Endothelial cell of umbilical vein (primary cell): ENCODE results near the gene ZG16B. TPM values are rescaled to one million over a fixed set of nuclear protein-coding genes. Genes with fewer than 3 reads are reported as not detected.

Source experiments
- BruUV-seq: library from RNA; stranded (reverse); fragments of 400-500 nt; replicated peaks from 2 replicates; lab custom pipeline; 2021; lab: Mats Ljungman, UMichigan
- CTCF ChIA-PET: fragments of 300-600, 350-600 bp; sonication (Branson Sonifier 250); formaldehyde crosslinking; loops from one replicate; lab custom pipeline; 2021; ENCODE audit warnings: antibody characterized with exemption, inconsistent platforms; lab: Charles Lee
- POLR2A ChIA-PET: fragments of 300-600, 350-600 bp; sonication (Branson Sonifier 250); formaldehyde crosslinking; loops from one replicate; lab custom pipeline; 2021; ENCODE audit warnings: antibody characterized with exemption, inconsistent platforms; lab: Charles Lee
- DNase-seq: peaks from one replicate; pipeline ENCODE4 v3.0.0-alpha.2; 2011; ENCODE audit warnings: low read depth, low spot score
- FAIRE-seq: peaks from 2 replicates; lab custom pipeline; 2011; peaks lifted over from hg19 to GRCh38; lab: Jason Lieb, UNC
- H2AFZ ChIP-seq: 2 replicates; pipeline ENCODE4 v1.6.0; 2012; ENCODE audit warnings: low read depth, low read length, control low read depth, inconsistent platforms
- H3K27ac ChIP-seq: 2 replicates; pipeline ENCODE4 v1.5.1; 2011; ENCODE audit warnings: low read depth, mild to moderate bottlenecking, control low read depth, low read length, moderate library complexity; ENCODE audit not compliant: insufficient read depth
- H3K27me3 ChIP-seq, 2 experiments: 2 replicates each; pipeline versions ENCODE4 v1.6.0 to v1.6.1; 2011; ENCODE audit warnings: low read length in 2 of 2, mixed read lengths in 1 of 2; ENCODE audit not compliant: control insufficient read depth in 2 of 2, insufficient read depth in 2 of 2
- H3K36me3 ChIP-seq, 2 experiments: 2 replicates in 1 of 2; 3 replicates in 1 of 2; pipeline ENCODE4 v1.5.1; 2011; ENCODE audit warnings: low read length in 2 of 2, mild to moderate bottlenecking in 1 of 2, moderate library complexity in 1 of 2; ENCODE audit not compliant: control insufficient read depth in 2 of 2, insufficient read depth in 2 of 2; ENCODE audit errors: extremely low read depth in 1 of 2
- H3K4me1 ChIP-seq: 3 replicates; pipeline ENCODE4 v1.5.1; 2011; ENCODE audit warnings: mild to moderate bottlenecking, low read length; ENCODE audit not compliant: control insufficient read depth, insufficient read depth; ENCODE audit errors: extremely low read depth
- H3K4me2 ChIP-seq: 2 replicates; pipeline ENCODE4 v1.6.1; 2011; ENCODE audit warnings: low read length, control low read depth, mixed read lengths; ENCODE audit not compliant: insufficient read depth
- H3K4me3 ChIP-seq, 3 experiments: fragments of 200-600 bp in 1 of 3; sonication (generic), shearing (Covaris generic) in 1 of 3; replicated peaks in 1 of 3; 2 replicates each; pipeline ENCODE4 v1.5.1; 2011 to 2016; ENCODE audit warnings: control low read depth in 3 of 3, low read length in 3 of 3, mild to moderate bottlenecking in 2 of 3, inconsistent platforms in 1 of 3, low read depth in 1 of 3, moderate library complexity in 1 of 3; ENCODE audit not compliant: insufficient read depth in 1 of 3
- H3K79me2 ChIP-seq: 2 replicates; pipeline ENCODE4 v1.6.0; 2012; ENCODE audit warnings: low read length, inconsistent platforms; ENCODE audit not compliant: control insufficient read depth, insufficient read depth
- H3K9ac ChIP-seq: replicated peaks from 2 replicates; pipeline ENCODE3; 2011; ENCODE audit warnings: low read length, control low read depth; ENCODE audit not compliant: insufficient read depth; ENCODE audit errors: extremely low read depth
- H3K9me1 ChIP-seq: replicated peaks from 3 replicates; pipeline ENCODE4 v1.6.0; 2011; ENCODE audit warnings: mild to moderate bottlenecking, low read length; ENCODE audit not compliant: control insufficient read depth, insufficient read depth; ENCODE audit errors: extremely low read depth
- H3K9me3 ChIP-seq: replicated peaks from 2 replicates; pipeline ENCODE4 v1.5.1; 2012; ENCODE audit warnings: low read length, inconsistent platforms; ENCODE audit not compliant: control insufficient read depth, insufficient read depth
- H4K20me1 ChIP-seq: replicated peaks from 2 replicates; pipeline ENCODE3; 2011; ENCODE audit warnings: mild to moderate bottlenecking, low read length; ENCODE audit not compliant: control insufficient read depth, insufficient read depth; ENCODE audit errors: extremely low read depth
- FOS ChIP-seq: IDR thresholded peaks from 2 replicates; pipeline ENCODE4 v1.6.1; 2011; ENCODE audit warnings: mild to moderate bottlenecking, low read length, moderate library complexity, borderline replicate concordance; ENCODE audit not compliant: insufficient read depth
- GATA2 ChIP-seq: IDR thresholded peaks from 2 replicates; pipeline ENCODE4 v1.7.0; 2011; ENCODE audit warnings: low read depth, mild to moderate bottlenecking, moderate library complexity, mixed read lengths, low read length; ENCODE audit not compliant: insufficient read length, insufficient read depth
- JUN ChIP-seq: IDR thresholded peaks from 2 replicates; pipeline ENCODE4 v1.6.1; 2011; ENCODE audit warnings: borderline replicate concordance, low read depth; ENCODE audit not compliant: insufficient read length, insufficient read depth
- MYC ChIP-seq: IDR thresholded peaks from one replicate; pipeline ENCODE4 v1.6.1; 2011; ENCODE audit warnings: mild to moderate bottlenecking, low read depth, low read length
- POLR2A ChIP-seq: IDR thresholded peaks from 2 replicates; pipeline ENCODE4 v1.6.1; 2012; ENCODE audit warnings: low read depth, mild to moderate bottlenecking, control low read depth, low read length
- dilution Hi-C: fragments of 300-500 bp; cut with MboI; formaldehyde crosslinking; loops from one replicate; pipeline ENCODE4 v1.15.0; 2019; ENCODE audit warnings: low sequenced_read_pairs; ENCODE audit not compliant: extremely low pct_ligation_motif_present
- intact Hi-C: fragments of 100-400 bp; cut with micrococcal nuclease; formaldehyde crosslinking; loops from one replicate; pipeline ENCODE4 v1.10.0; 2022
- polyA plus RNA-seq, 4 experiments: library from polyadenylated mRNA; depleted of rRNA in 3 of 4; stranded (reverse) in 3 of 4; unstranded in 1 of 4; fragments of >200 nt; gene quantifications; 2 replicates each; pipeline versions ENCODE4 v1.2.1 to v1.2.3, GENCODE V29; 2011 to 2012; ENCODE audit warnings: missing spikeins in 1 of 4
- total RNA-seq: library from RNA; stranded (reverse); gene quantifications from 2 replicates; pipeline ENCODE4 v1.2.3, GENCODE V29; 2021

Gene ZG16B
- total and polyA plus RNA-seq, 2 donors (not counting 3 experiments of a cell fraction or from before 2014, with no cell fraction given) = 0.22 TPM; not detected in 1

- Histone ChIP-seq H3K9ac (no peak overlapping the region), H3K4me2 (no peak overlapping the region), H3K4me1 (peaks cover 14% of the 10 kb centered on the region), H3K79me2 (no peaks in the 10 kb centered on the region), H4K20me1 (no peaks in the 10 kb centered on the region), H3K27me3 (no peaks in the 10 kb centered on the region), H2AFZ (no peak overlapping the region), H3K9me3 (no peaks in the 10 kb centered on the region), H3K36me3 (no peaks in the 10 kb centered on the region), H3K4me3 (no peak overlapping the region), H3K9me1 (no peaks in the 10 kb centered on the region), H3K27ac (no peak overlapping the region)
- DNase-seq (no peak), FAIRE-seq (no peak)
- BruUV-seq = no TSS peak
- intact Hi-C loops (loop anchor here (10.0 kb wide), 1 partner anchor 59 kb away; the partner anchor contains the start of gene ELOB), dilution Hi-C loops (no loop called here)
- TF ChIP-seq POLR2A (no peak), MYC (no peak), JUN (no peak), FOS (no peak), GATA2 (no peak)
- CTCF ChIA-PET = no interaction called here
- POLR2A ChIA-PET = no interaction called here
Observed at GRCh38 chr16:2833776-2834175, 3.7 kb downstream of the ZG16B start.

- POLR2A ChIA-PET = no interaction called here
- Histone ChIP-seq H3K4me1 (peaks cover 14% of the 10 kb centered on the region), H2AFZ (no peak overlapping the region), H3K4me2 (no peak overlapping the region), H3K36me3 (no peaks in the 10 kb centered on the region), H3K4me3 (no peak overlapping the region), H3K9me3 (no peaks in the 10 kb centered on the region), H3K79me2 (no peaks in the 10 kb centered on the region), H3K27ac (no peak overlapping the region), H3K27me3 (no peaks in the 10 kb centered on the region), H4K20me1 (no peaks in the 10 kb centered on the region), H3K9ac (no peak overlapping the region), H3K9me1 (no peaks in the 10 kb centered on the region)
- intact Hi-C loops = loop anchor here (10.0 kb wide), 1 partner anchor 60 kb away; the partner anchor contains the start of gene ELOB
- CTCF ChIA-PET = no interaction called here
- no peak for TF ChIP-seq POLR2A
- DNase-seq (no peak), FAIRE-seq (no peak)
- dilution Hi-C loops = no loop called here
- no TSS peak for BruUV-seq
Observed at GRCh38 chr16:2834968-2835367, 4.9 kb downstream of the ZG16B start.
